ENCODE measurements around the gene RASGRP1.

Gene RASGRP1

DNA sequence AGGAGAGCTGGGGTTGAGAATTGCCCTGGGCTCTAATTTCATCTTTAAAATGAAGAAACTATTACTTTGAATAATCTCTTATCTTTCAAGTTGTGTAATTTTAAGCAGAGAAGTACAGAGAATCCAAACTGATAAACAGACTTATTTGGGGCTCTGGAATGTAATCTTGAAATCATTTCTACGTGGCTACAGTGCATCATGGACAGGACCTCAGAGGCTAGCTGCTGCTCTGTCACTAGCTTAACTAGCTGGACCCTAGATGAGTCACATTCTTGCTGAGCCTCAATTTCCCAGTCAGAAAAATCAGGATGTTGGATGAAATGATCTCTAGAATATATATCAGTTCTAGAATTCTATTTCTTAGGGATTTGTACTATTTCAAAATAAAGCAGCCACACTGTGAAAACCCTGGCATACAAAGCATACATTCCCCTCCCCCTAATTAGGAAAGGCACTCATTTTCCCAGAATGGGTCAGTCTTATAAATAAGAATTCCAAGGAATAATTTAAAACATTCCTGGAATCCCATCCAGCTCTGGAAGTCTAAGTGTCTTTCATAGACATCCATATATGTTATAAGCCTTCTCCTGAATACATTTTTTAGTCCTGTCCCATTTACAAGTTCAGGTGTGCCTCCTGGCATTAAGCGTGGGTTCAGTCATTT is 47.2 kb downstream of the RASGRP1 start:
- in situ Hi-C loops (cut with HindIII; ENCODE audit: low sequenced_read_pairs) = no loop called here
- no peak for DNase-seq (ENCODE audit: low read depth)
- TF ChIP-seq CTCF (IDR thresholded peaks at IDR 0.05; ENCODE audit: low read depth, low read length, missing control alignments) = no peak
- no peak overlapping the region for H3K4me3 ChIP-seq (ENCODE audit: low read depth, low read length)

DNA sequence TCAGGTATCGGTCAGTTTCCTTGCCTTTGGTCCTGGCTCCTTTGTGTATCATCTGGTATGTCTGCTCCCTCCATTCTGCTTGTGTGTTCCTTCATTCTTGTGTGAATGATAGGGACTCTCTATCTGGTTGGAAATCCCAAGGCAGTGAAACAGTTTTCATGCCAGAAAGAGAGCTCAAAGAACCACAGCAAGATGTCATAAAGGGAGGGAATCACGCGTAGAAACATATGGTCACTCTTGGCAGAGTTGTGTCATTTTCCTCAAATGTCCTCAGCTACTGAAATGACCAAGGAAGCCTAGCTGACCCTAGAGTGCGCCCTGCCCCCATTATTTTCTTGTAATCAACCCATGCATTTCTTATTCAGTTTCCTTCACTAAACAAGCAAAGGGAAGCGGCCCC is 48.0 kb downstream of the RASGRP1 start:
- DNase-seq (ENCODE audit: low read depth) = no peak
- in situ Hi-C loops (cut with HindIII; ENCODE audit: low sequenced_read_pairs) = no loop called here
- TF ChIP-seq CTCF (IDR thresholded peaks at IDR 0.05; ENCODE audit: low read depth, low read length, missing control alignments) = no peak
- H3K4me3 ChIP-seq (ENCODE audit: low read depth, low read length) = no peak overlapping the region

GRCh38 chr15:38514601-38515000 is 50.0 kb downstream of the RASGRP1 start:
- H3K4me3 ChIP-seq (ENCODE audit: low read depth, low read length) = no peak overlapping the region
- DNase-seq (ENCODE audit: low read depth) = no peak
- no peak for TF ChIP-seq CTCF (IDR thresholded peaks at IDR 0.05; ENCODE audit: low read depth, low read length, missing control alignments)
- in situ Hi-C loops (cut with HindIII; ENCODE audit: low sequenced_read_pairs) = no loop called here

DNA sequence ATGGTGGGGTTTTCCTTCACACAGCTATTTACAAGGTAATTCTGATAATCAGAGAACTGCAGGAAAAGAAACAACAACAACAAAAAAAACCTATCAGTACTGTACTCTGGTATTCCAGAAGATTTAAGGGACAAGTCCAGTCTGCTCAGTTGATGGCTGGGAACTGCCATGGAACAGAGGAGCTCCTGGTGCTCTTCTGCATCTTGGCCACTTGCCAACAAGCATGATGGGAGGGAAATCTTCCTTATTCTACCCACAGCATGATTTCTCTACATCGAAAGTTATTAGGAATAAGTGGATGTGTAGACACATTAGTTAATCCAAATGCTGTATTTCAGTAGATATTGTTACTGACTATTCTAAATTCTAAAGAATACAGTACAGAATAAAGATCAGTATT is 51.7 kb downstream of the RASGRP1 start:
- no peak for TF ChIP-seq CTCF (IDR thresholded peaks at IDR 0.05; ENCODE audit: low read depth, low read length, missing control alignments)
- in situ Hi-C loops (cut with HindIII; ENCODE audit: low sequenced_read_pairs) = no loop called here
- no peak for DNase-seq (ENCODE audit: low read depth)

DNA sequence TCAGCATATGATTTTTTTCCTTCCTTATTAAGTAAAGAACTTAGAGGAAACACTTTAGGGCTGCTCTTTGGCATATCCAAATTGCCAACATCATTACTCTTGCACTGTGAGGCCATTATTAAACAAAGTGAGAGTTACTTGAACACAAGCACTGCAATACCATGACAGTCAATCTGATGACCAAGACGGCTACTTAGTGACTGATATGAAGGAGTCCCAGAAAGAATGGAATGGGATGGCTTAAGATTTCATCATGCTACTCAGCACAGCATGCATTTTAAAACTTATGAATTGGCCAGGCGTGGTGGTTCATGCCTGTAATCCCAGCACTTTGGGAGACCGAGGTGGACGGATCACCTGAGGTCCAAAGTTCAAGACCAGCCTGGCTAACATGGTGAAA is 55.5 kb downstream of the RASGRP1 start:
- TF ChIP-seq CTCF (IDR thresholded peaks at IDR 0.05; ENCODE audit: low read depth, low read length, missing control alignments) = no peak
- H3K4me3 ChIP-seq (ENCODE audit: low read depth, low read length) = no peak overlapping the region
- DNase-seq (ENCODE audit: low read depth) = no peak
- in situ Hi-C loops (cut with HindIII; ENCODE audit: low sequenced_read_pairs) = no loop called here

More for the DNA sequence above, 51.7 kb downstream of the RASGRP1 start:
- no peak overlapping the region for H3K4me3 ChIP-seq (ENCODE audit: low read depth, low read length)

DNA sequence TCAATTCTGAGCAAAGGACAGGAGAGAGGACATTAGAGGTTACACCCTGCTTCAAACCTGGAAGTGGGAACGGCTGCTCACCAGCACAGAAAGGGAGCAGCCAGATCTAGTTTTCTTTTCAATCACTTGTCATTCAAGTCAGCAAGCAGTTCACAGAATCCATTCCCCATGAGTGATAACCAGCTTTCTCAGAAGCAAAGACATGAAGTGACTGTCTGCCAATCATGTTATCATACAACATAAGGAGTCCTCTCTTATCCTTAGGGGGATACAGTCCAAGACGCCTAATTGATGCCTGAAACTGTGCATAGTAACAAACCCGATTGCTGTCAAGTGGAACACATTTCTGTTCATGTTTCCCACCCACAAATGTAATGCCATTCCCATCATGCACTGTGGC is 56.0 kb downstream of the RASGRP1 start:
- no peak for DNase-seq (ENCODE audit: low read depth)
- no peak for TF ChIP-seq CTCF (IDR thresholded peaks at IDR 0.05; ENCODE audit: low read depth, low read length, missing control alignments)
- in situ Hi-C loops (cut with HindIII; ENCODE audit: low sequenced_read_pairs) = no loop called here
- H3K4me3 ChIP-seq (ENCODE audit: low read depth, low read length) = no peak overlapping the region

Data from astrocyte of the cerebellum (primary cell).